ENCODE results near the gene AS3MT.
"Not testable (repeated sequence)": the region's sequence is repeated elsewhere in the genome, so short reads cannot be mapped to it uniquely, and the experiment has no call there.

GRCh38 chr10:102820008-102820407, 49.3 kb upstream of the AS3MT start:
- TF ChIP-seq CTCF (IDR thresholded peaks at IDR 0.05; ENCODE audit: low read length); EZH2 (optimal IDR thresholded peaks at IDR 0.05; ENCODE audit: low read depth, low read length): not testable (repeated sequence)

Measured in MM.1S (cell line).